Activated T-cell treated with anti-CD3 and anti-CD28 coated beads, Interleukin-2, amount 50 U/mL, for 72 hours (primary cell): ENCODE data around the gene DAP. TPM values are rescaled to one million over a fixed set of nuclear protein-coding genes. Genes with fewer than 3 reads are reported as not detected.

ENCODE experiments used
- ATAC-seq, 2 donors: fragments of 150-1000 bp; cut with Tn5 transposase; replicated peaks in 1 of 2; 2 replicates each; pipeline ENCODE4 v1.10.0; 2021; ENCODE audit warnings: moderate library complexity in 2 of 2, mild to moderate bottlenecking in 1 of 2
- DNase-seq, 2 donors: peaks; one replicate each; pipeline ENCODE4 v3.0.0; 2021 to 2022; ENCODE audit warnings: mixed read lengths in 1 of 2
- H3K27ac Mint-ChIP-seq: one replicate; pipeline ENCODE4 v1.8.0; 2022; ENCODE audit warnings: mild to moderate bottlenecking, moderate library complexity, mixed read lengths
- H3K27me3 Mint-ChIP-seq: one replicate; pipeline ENCODE4 v1.8.0; 2022; ENCODE audit warnings: low read depth, mixed read lengths
- H3K36me3 Mint-ChIP-seq, 2 donors: one replicate each; pipeline ENCODE4 v1.8.0; 2022; ENCODE audit warnings: mixed read lengths in 2 of 2, mild to moderate bottlenecking in 1 of 2; ENCODE audit not compliant: insufficient read depth in 2 of 2
- H3K4me1 Mint-ChIP-seq: one replicate; pipeline ENCODE4 v1.8.0; 2022; ENCODE audit warnings: low read depth, mixed read lengths
- H3K4me3 Mint-ChIP-seq, 2 donors: one replicate each; pipeline ENCODE4 v1.8.0; 2022; ENCODE audit warnings: mild to moderate bottlenecking in 2 of 2, mixed read lengths in 2 of 2, moderate library complexity in 2 of 2
- H3K9me3 Mint-ChIP-seq, 2 donors: one replicate each; pipeline ENCODE4 v1.8.0; 2022; ENCODE audit warnings: mixed read lengths in 2 of 2
- total RNA-seq, 2 donors: library from RNA; stranded (reverse); gene quantifications; one replicate each; pipeline ENCODE4 v1.2.3, GENCODE V29; 2022

The DAP gene
- total RNA-seq, 2 donors from 2014 or later = 55.9 to 61.6 TPM

GRCh38 chr5:10778179-10778910, 17.3 kb upstream of the DAP start:
- no peak for ATAC-seq
- Mint-ChIP-seq H3K27ac (no peak overlapping the region), H3K36me3 (no peaks in the 10 kb centered on the region), H3K4me1 (no peaks in the 10 kb centered on the region), H3K4me3 (no peak overlapping the region), H3K9me3 (peaks cover 0 to 3% of the 10 kb centered on the region in 2 donors), H3K27me3 (peaks cover 5% of the 10 kb centered on the region)
- DNase-seq = no peak

- Mint-ChIP-seq H3K36me3 (no peaks in the 10 kb centered on the region), H3K27me3 (peaks cover 18% of the 10 kb centered on the region), H3K27ac (no peak overlapping the region), H3K4me1 (no peaks in the 10 kb centered on the region), H3K4me3 (no peak overlapping the region), H3K9me3 (no peaks in the 10 kb centered on the region)
- ATAC-seq (no peak), DNase-seq (no peak)
Measured at GRCh38 chr5:10775646-10776045, 14.6 kb upstream of the DAP start.

GRCh38 chr5:10772901-10773585, 12.0 kb upstream of the DAP start:
- no peaks in the 10 kb centered on the region for H3K4me1 Mint-ChIP-seq
- no peaks in the 10 kb centered on the region for H3K36me3 Mint-ChIP-seq
- no peaks in the 10 kb centered on the region for H3K9me3 Mint-ChIP-seq
- no peak overlapping the region for H3K4me3 Mint-ChIP-seq
- no peak overlapping the region for H3K27ac Mint-ChIP-seq
- H3K27me3 Mint-ChIP-seq = peaks cover 23% of the 10 kb centered on the region
- ATAC-seq (no peak), DNase-seq (no peak)

GRCh38 chr5:10768328-10768899, 7.4 kb upstream of the DAP start:
- H3K27ac Mint-ChIP-seq = no peak overlapping the region
- ATAC-seq = no peak
- H3K27me3 Mint-ChIP-seq = peaks cover 26% of the 10 kb centered on the region
- no peaks in the 10 kb centered on the region for H3K9me3 Mint-ChIP-seq
- no peaks in the 10 kb centered on the region for H3K36me3 Mint-ChIP-seq
- H3K4me3 Mint-ChIP-seq = no peak overlapping the region
- peaks cover 10% of the 10 kb centered on the region for H3K4me1 Mint-ChIP-seq
- DNase-seq = no peak

GRCh38 chr5:10762776-10763500, 1.9 kb upstream of the DAP start:
- Mint-ChIP-seq H3K4me1 (peaks cover 40% of the 10 kb centered on the region), H3K4me3 (peak overlapping the region; percentile 44 to 76), H3K27ac (no peak overlapping the region), H3K27me3 (peaks cover 7% of the 10 kb centered on the region), H3K36me3 (no peaks in the 10 kb centered on the region), H3K9me3 (no peaks in the 10 kb centered on the region)
- DNase-seq (no peak), ATAC-seq (no peak)

- Mint-ChIP-seq H3K9me3 (no peaks in the 10 kb centered on the region), H3K27ac (peak overlapping the region; percentile 24), H3K27me3 (peaks cover 7% of the 10 kb centered on the region), H3K4me3 (peak overlapping the region; percentile 44 to 76), H3K4me1 (peaks cover 48% of the 10 kb centered on the region), H3K36me3 (no peaks in the 10 kb centered on the region)
- DNase-seq = no peak
- no peak for ATAC-seq
Measured at GRCh38 chr5:10761933-10762775, 1.1 kb upstream of the DAP start.

- H3K36me3 Mint-ChIP-seq = no peaks in the 10 kb centered on the region
- no peak overlapping the region for H3K27ac Mint-ChIP-seq
Measured at GRCh38 chr5:10760921-10761184, 181 bp downstream of the DAP start.

GRCh38 chr5:10760096-10760920, 726 bp downstream of the DAP start:
- H3K4me1 Mint-ChIP-seq = peaks cover 64% of the 10 kb centered on the region
- peak; percentile 45 to 48 for DNase-seq
- peak; percentile 36 to 50 for ATAC-seq
- no peaks in the 10 kb centered on the region for H3K36me3 Mint-ChIP-seq
- peak overlapping the region; percentile 96 for H3K27ac Mint-ChIP-seq
- no peaks in the 10 kb centered on the region for H3K9me3 Mint-ChIP-seq
- peak overlapping the region; percentile 88 to 95 for H3K4me3 Mint-ChIP-seq
- H3K27me3 Mint-ChIP-seq = no peaks in the 10 kb centered on the region

More at GRCh38 chr5:10760921-10761184, 181 bp downstream of the DAP start:
- no peak for DNase-seq
- H3K9me3 Mint-ChIP-seq = no peaks in the 10 kb centered on the region
- H3K4me3 Mint-ChIP-seq = peak overlapping the region; percentile 88 to 95
- H3K27me3 Mint-ChIP-seq = peaks cover 2% of the 10 kb centered on the region
- peaks cover 61% of the 10 kb centered on the region for H3K4me1 Mint-ChIP-seq
- ATAC-seq = no peak

GRCh38 chr5:10759111-10759510, 1.9 kb downstream of the DAP start:
- Mint-ChIP-seq H3K27me3 (no peaks in the 10 kb centered on the region), H3K27ac (no peak overlapping the region), H3K4me3 (peak overlapping the region; percentile 56 to 70), H3K36me3 (peaks cover 0 to 6% of the 10 kb centered on the region in 2 donors), H3K9me3 (no peaks in the 10 kb centered on the region), H3K4me1 (peaks cover 61% of the 10 kb centered on the region)
- ATAC-seq = no peak
- DNase-seq = no peak

GRCh38 chr5:10757922-10758555, 3.0 kb downstream of the DAP start:
- no peak for DNase-seq
- Mint-ChIP-seq H3K27ac (no peak overlapping the region), H3K4me3 (no peak overlapping the region), H3K27me3 (no peaks in the 10 kb centered on the region), H3K4me1 (peaks cover 59% of the 10 kb centered on the region), H3K36me3 (peaks cover 1 to 6% of the 10 kb centered on the region in 2 donors), H3K9me3 (no peaks in the 10 kb centered on the region)
- ATAC-seq = no peak

- no peak for DNase-seq
- Mint-ChIP-seq H3K9me3 (no peaks in the 10 kb centered on the region), H3K27me3 (no peaks in the 10 kb centered on the region), H3K4me3 (peak overlapping the region in 1 of 2 donors; percentile 21), H3K27ac (no peak overlapping the region), H3K36me3 (peaks cover 1 to 6% of the 10 kb centered on the region in 2 donors), H3K4me1 (peaks cover 56% of the 10 kb centered on the region)
- no peak for ATAC-seq
Measured at GRCh38 chr5:10757043-10757442, 4.0 kb downstream of the DAP start.
